ENCODE results near the gene MSI2.

The MSI2 gene

DNA sequence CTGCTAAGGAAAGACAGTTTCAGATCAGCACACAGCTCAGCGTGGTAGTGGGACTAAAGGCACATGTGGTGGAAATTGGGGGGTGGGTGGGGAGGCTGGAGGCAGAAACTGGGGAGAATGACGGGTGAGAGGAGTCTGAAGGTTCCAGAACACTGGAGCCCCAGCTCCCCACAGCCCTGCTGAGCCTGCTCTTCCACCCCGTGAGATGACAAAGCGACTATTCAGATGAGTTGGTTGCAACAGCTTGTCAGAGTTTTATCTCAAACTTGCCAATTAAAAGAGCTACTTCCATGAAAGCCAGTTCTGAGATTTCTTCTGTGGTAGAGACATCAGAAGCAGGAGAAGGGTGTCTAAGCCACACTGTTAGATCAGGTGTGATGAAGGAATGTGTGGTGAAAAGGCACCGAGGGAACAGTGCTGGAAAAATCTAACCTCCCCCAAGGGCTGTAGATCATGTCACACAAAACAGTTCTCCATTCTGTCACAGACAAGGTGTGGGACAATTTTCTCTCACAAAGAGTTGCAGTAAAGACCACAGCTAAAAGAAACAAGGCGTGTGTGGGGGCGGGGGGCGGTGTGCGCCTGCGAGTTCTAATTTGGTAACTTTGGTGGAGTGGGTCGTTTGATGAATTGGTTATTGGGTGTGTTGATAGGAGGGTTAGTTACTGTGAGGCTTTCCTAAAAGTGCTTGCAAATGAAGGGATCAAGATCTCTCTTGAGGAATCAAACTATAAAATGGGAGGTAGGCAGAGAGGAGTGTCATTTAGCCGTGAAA, 449.8 kb downstream of the MSI2 start:
- TF ChIP-seq RARB (CRISPR knock-in tag; IDR thresholded peaks at IDR 0.05): no peak
- no peak for TF ChIP-seq OSR1 (CRISPR knock-in tag; IDR thresholded peaks at IDR 0.05)
- TF ChIP-seq ZNF8 (CRISPR knock-in tag; IDR thresholded peaks at IDR 0.05): no peak
- no peak for TF ChIP-seq ZC3H10 (CRISPR knock-in tag; IDR thresholded peaks at IDR 0.05)
- TF ChIP-seq SNAI2 (CRISPR knock-in tag; IDR thresholded peaks at IDR 0.05): no peak
- no peak for TF ChIP-seq ESRRG (CRISPR knock-in tag; IDR thresholded peaks at IDR 0.05)
- TF ChIP-seq TOX (CRISPR knock-in tag; IDR thresholded peaks at IDR 0.05; ENCODE audit: borderline replicate concordance): no peak
- TF ChIP-seq, protein P1, sequence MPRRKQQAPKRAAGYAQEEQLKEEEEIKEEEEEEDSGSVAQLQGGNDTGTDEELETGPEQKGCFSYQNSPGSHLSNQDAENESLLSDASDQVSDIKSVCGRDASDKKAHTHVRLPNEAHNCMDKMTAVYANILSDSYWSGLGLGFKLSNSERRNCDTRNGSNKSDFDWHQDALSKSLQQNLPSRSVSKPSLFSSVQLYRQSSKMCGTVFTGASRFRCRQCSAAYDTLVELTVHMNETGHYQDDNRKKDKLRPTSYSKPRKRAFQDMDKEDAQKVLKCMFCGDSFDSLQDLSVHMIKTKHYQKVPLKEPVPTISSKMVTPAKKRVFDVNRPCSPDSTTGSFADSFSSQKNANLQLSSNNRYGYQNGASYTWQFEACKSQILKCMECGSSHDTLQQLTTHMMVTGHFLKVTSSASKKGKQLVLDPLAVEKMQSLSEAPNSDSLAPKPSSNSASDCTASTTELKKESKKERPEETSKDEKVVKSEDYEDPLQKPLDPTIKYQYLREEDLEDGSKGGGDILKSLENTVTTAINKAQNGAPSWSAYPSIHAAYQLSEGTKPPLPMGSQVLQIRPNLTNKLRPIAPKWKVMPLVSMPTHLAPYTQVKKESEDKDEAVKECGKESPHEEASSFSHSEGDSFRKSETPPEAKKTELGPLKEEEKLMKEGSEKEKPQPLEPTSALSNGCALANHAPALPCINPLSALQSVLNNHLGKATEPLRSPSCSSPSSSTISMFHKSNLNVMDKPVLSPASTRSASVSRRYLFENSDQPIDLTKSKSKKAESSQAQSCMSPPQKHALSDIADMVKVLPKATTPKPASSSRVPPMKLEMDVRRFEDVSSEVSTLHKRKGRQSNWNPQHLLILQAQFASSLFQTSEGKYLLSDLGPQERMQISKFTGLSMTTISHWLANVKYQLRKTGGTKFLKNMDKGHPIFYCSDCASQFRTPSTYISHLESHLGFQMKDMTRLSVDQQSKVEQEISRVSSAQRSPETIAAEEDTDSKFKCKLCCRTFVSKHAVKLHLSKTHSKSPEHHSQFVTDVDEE (CRISPR knock-in tag; IDR thresholded peaks at IDR 0.05): no peak
- no peak for ATAC-seq

DNA sequence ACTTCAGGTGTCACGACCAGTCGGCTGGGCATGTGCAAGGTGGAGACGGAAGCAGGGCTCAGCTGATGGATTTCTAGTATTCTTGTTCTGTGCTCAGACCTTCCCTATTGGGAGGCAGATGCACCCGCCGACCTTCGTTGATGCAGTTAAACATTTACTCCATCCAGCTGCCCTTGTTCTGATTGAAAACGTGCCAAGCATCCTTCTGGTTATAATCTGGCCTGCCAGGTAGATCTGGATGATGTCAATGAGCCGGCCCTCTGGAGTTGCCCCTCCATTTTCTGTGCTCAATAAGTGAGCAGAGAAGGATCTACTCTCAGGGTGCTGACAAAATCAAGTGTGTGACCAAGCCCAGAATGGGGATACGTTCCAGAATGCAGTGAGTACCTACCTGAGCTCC, 450.4 kb downstream of the MSI2 start:
- no peak for ATAC-seq

DNA sequence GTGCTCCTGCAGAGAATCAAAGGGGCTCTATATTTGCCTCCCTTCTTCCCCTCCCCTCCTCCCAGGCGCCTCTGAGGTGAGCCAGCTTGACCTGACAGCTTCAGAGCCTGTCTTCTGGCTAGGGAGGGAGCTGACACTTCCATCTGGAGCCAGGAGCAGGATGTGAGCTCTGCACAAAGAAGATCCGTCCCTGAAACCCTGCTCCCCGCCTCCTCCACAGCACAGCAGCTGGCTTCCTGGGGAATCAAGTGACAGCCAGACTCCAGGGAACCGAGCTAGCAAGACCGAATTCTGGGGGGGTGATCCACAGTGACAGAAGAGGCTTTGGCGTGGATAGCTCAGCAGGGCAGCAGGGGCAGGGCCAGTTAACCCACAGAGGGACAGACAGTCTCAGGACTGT, 451.6 kb downstream of the MSI2 start:
- peak; percentile 76 for ATAC-seq
- TF ChIP-seq ZNF70 (CRISPR knock-in tag; IDR thresholded peaks at IDR 0.05) (0 out of 2 replicates have a peak, but pooled peaks have one; percentile 25), RARB (CRISPR knock-in tag; IDR thresholded peaks at IDR 0.05) (no peak), ESRRG (CRISPR knock-in tag; IDR thresholded peaks at IDR 0.05) (no peak)

More for the DNA sequence above, 450.4 kb downstream of the MSI2 start:
- TF ChIP-seq, protein P2, sequence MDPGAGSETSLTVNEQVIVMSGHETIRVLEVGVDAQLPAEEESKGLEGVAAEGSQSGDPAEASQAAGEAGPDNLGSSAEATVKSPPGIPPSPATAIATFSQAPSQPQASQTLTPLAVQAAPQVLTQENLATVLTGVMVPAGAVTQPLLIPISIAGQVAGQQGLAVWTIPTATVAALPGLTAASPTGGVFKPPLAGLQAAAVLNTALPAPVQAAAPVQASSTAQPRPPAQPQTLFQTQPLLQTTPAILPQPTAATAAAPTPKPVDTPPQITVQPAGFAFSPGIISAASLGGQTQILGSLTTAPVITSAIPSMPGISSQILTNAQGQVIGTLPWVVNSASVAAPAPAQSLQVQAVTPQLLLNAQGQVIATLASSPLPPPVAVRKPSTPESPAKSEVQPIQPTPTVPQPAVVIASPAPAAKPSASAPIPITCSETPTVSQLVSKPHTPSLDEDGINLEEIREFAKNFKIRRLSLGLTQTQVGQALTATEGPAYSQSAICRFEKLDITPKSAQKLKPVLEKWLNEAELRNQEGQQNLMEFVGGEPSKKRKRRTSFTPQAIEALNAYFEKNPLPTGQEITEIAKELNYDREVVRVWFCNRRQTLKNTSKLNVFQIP (CRISPR knock-in tag; IDR thresholded peaks at IDR 0.05; ENCODE audit: borderline replicate concordance, low read depth): no peak
- TF ChIP-seq, protein P3, sequence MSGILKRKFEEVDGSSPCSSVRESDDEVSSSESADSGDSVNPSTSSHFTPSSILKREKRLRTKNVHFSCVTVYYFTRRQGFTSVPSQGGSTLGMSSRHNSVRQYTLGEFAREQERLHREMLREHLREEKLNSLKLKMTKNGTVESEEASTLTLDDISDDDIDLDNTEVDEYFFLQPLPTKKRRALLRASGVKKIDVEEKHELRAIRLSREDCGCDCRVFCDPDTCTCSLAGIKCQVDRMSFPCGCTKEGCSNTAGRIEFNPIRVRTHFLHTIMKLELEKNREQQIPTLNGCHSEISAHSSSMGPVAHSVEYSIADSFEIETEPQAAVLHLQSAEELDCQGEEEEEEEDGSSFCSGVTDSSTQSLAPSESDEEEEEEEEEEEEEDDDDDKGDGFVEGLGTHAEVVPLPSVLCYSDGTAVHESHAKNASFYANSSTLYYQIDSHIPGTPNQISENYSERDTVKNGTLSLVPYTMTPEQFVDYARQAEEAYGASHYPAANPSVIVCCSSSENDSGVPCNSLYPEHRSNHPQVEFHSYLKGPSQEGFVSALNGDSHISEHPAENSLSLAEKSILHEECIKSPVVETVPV (CRISPR knock-in tag; IDR thresholded peaks at IDR 0.05): no peak
- TF ChIP-seq ZNF70 (CRISPR knock-in tag; IDR thresholded peaks at IDR 0.05): no peak
- TF ChIP-seq RARB (CRISPR knock-in tag; IDR thresholded peaks at IDR 0.05): no peak
- TF ChIP-seq ISL1 (CRISPR knock-in tag; IDR thresholded peaks at IDR 0.05): no peak
- TF ChIP-seq PPARA (CRISPR knock-in tag; IDR thresholded peaks at IDR 0.05; ENCODE audit: borderline replicate concordance): no peak
- TF ChIP-seq ZNF565 (CRISPR knock-in tag; conservative IDR thresholded peaks at IDR 0.05; ENCODE audit: low read depth): no peak
- no peak for TF ChIP-seq CSDC2 (CRISPR knock-in tag; IDR thresholded peaks at IDR 0.05)
- TF ChIP-seq ESRRG (CRISPR knock-in tag; IDR thresholded peaks at IDR 0.05): no peak
- no peak for TF ChIP-seq TOX (CRISPR knock-in tag; IDR thresholded peaks at IDR 0.05; ENCODE audit: borderline replicate concordance)
- no peak for TF ChIP-seq BACH2 (CRISPR knock-in tag; IDR thresholded peaks at IDR 0.05; ENCODE audit: borderline replicate concordance)
- TF ChIP-seq ZFP3 (CRISPR knock-in tag; IDR thresholded peaks at IDR 0.05): no peak
- TF ChIP-seq, protein P4, sequence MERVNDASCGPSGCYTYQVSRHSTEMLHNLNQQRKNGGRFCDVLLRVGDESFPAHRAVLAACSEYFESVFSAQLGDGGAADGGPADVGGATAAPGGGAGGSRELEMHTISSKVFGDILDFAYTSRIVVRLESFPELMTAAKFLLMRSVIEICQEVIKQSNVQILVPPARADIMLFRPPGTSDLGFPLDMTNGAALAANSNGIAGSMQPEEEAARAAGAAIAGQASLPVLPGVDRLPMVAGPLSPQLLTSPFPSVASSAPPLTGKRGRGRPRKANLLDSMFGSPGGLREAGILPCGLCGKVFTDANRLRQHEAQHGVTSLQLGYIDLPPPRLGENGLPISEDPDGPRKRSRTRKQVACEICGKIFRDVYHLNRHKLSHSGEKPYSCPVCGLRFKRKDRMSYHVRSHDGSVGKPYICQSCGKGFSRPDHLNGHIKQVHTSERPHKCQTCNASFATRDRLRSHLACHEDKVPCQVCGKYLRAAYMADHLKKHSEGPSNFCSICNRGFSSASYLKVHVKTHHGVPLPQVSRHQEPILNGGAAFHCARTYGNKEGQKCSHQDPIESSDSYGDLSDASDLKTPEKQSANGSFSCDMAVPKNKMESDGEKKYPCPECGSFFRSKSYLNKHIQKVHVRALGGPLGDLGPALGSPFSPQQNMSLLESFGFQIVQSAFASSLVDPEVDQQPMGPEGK (CRISPR knock-in tag; IDR thresholded peaks at IDR 0.05; ENCODE audit: borderline replicate concordance): no peak
- no peak for TF ChIP-seq ZC3H10 (CRISPR knock-in tag; IDR thresholded peaks at IDR 0.05)

DNA sequence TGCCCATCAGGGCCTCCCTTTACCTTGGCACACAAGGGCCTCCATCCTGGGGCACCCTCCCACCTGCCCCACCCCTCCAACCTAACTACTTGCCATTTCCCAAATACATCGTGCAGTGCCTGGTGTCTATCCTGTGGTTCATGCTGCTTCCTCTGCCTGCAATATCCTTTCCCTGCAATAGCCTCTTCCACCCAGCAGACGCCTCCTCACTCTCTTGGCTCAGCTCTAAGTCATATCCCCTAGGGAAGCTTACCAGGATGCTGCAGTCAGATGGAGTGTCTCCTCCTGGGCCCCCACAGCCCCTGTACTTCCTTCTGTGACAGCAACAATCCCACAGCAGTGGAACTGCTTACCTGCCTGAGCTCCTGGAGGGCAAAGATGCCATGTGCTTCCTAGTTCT, 452.1 kb downstream of the MSI2 start:
- TF ChIP-seq RARB (CRISPR knock-in tag; IDR thresholded peaks at IDR 0.05) (no peak), GLIS3 (CRISPR knock-in tag; IDR thresholded peaks at IDR 0.05) (no peak), ISL1 (CRISPR knock-in tag; IDR thresholded peaks at IDR 0.05) (no peak)
- peak; percentile 37 for ATAC-seq
